ENCODE results near the gene YES1. TPM values are rescaled to one million over a fixed set of nuclear protein-coding genes. Genes with fewer than 3 reads are reported as not detected.
"Not testable (repeated sequence)": the region's sequence is repeated elsewhere in the genome, so short reads cannot be mapped to it uniquely, and the experiment has no call there.

Gene YES1
- total RNA-seq, 4 donors from 2014 or later: 49.4 to 128 (median 96.0) TPM

GRCh38 chr18:766550-766860 lies 45.5 kb downstream of the YES1 start:
- in situ Hi-C loops (cut with MboI; ENCODE audit: low pct_ligation_motif_present in 1 of 4, low pct_unique_long_range_greater_than_20kb in 1 of 4, low sequenced_read_pairs in 3 of 4): no loop called here
- Histone ChIP-seq H3K27ac (no peak overlapping the region), H3K4me1 (peaks cover 0 to 6% (median 2%) of the 10 kb centered on the region in 4 donors), H3K36me3 (no peaks in the 10 kb centered on the region), H3K9me3 (no peaks in the 10 kb centered on the region), H3K27me3 (no peaks in the 10 kb centered on the region), H3K4me3 (no peak overlapping the region)
- WGBS, 2 donors (ENCODE audit: low coverage in 1 of 2): 64 to 95% methylated on average over 1 of the region's 1 CpG
- TF ChIP-seq CTCF (IDR thresholded peaks at IDR 0.05): no peak
- TF ChIP-seq POLR2A (IDR thresholded peaks at IDR 0.05): no peak
- TF ChIP-seq POLR2AphosphoS5 (IDR thresholded peaks at IDR 0.05): no peak
- TF ChIP-seq EP300 (IDR thresholded peaks at IDR 0.05; ENCODE audit: low read depth): no peak
- intact Hi-C loops (cut with DNase I; ENCODE audit: low total_unique reads): no loop called here
- no peak for DNase-seq

GRCh38 chr18:765764-766549 lies 46.1 kb downstream of the YES1 start:
- TF ChIP-seq POLR2A (IDR thresholded peaks at IDR 0.05) (no peak), POLR2AphosphoS5 (IDR thresholded peaks at IDR 0.05) (no peak), CTCF (IDR thresholded peaks at IDR 0.05) (no peak), EP300 (IDR thresholded peaks at IDR 0.05; ENCODE audit: low read depth) (no peak)
- no peak for DNase-seq
- Histone ChIP-seq H3K4me1 (peaks cover 0 to 6% (median 2%) of the 10 kb centered on the region in 4 donors), H3K4me3 (no peak overlapping the region), H3K36me3 (no peaks in the 10 kb centered on the region), H3K9me3 (no peaks in the 10 kb centered on the region), H3K27me3 (no peaks in the 10 kb centered on the region), H3K27ac (no peak overlapping the region)
- in situ Hi-C loops (cut with MboI; ENCODE audit: low pct_ligation_motif_present in 1 of 4, low pct_unique_long_range_greater_than_20kb in 1 of 4, low sequenced_read_pairs in 3 of 4) (no loop called here), intact Hi-C loops (cut with DNase I; ENCODE audit: low total_unique reads) (no loop called here)
- 64 to 67% methylated on average over 7 of the region's 7 CpGs for WGBS, 2 donors (ENCODE audit: low coverage in 1 of 2)

- H3K4me1 ChIP-seq; H3K9me3 ChIP-seq; DNase-seq; H3K36me3 ChIP-seq; H3K27ac ChIP-seq; intact Hi-C loops (cut with DNase I; ENCODE audit: low total_unique reads); H3K27me3 ChIP-seq; in situ Hi-C loops (cut with MboI; ENCODE audit: low pct_ligation_motif_present in 1 of 4, low pct_unique_long_range_greater_than_20kb in 1 of 4, low sequenced_read_pairs in 3 of 4); H3K4me3 ChIP-seq: not testable (repeated sequence)
- 94 to 100% methylated on average over 3 to 4 of the region's 4 CpGs for WGBS, 2 donors (ENCODE audit: low coverage in 1 of 2)
These were observed 52.2 kb downstream of the YES1 start for GRCh38 chr18:759864-760263.

GRCh38 chr18:755506-755905 lies 56.5 kb downstream of the YES1 start:
- Histone ChIP-seq H3K9me3 (no peaks in the 10 kb centered on the region), H3K27ac (no peak overlapping the region), H3K4me3 (no peak overlapping the region), H3K27me3 (no peaks in the 10 kb centered on the region), H3K4me1 (no peaks in the 10 kb centered on the region), H3K36me3 (no peaks in the 10 kb centered on the region)
- in situ Hi-C loops (cut with MboI; ENCODE audit: low pct_ligation_motif_present in 1 of 4, low pct_unique_long_range_greater_than_20kb in 1 of 4, low sequenced_read_pairs in 3 of 4) (no loop called here), intact Hi-C loops (cut with DNase I; ENCODE audit: low total_unique reads) (no loop called here)
- no peak for DNase-seq
- 36 to 72% methylated on average over 1 to 2 of the region's 2 CpGs for WGBS, 2 donors (ENCODE audit: low coverage in 1 of 2)
- TF ChIP-seq POLR2AphosphoS5 (IDR thresholded peaks at IDR 0.05) (no peak), CTCF (IDR thresholded peaks at IDR 0.05) (no peak)

- H3K4me3 ChIP-seq: no peak overlapping the region
- in situ Hi-C loops (cut with MboI; ENCODE audit: low pct_ligation_motif_present in 1 of 4, low pct_unique_long_range_greater_than_20kb in 1 of 4, low sequenced_read_pairs in 3 of 4): no loop called here
- no peaks in the 10 kb centered on the region for H3K36me3 ChIP-seq
- no peak overlapping the region for H3K27ac ChIP-seq
- TF ChIP-seq CTCF (IDR thresholded peaks at IDR 0.05): no peak
- TF ChIP-seq POLR2AphosphoS5 (IDR thresholded peaks at IDR 0.05): no peak
- TF ChIP-seq POLR2A (IDR thresholded peaks at IDR 0.05): no peak
- TF ChIP-seq EP300 (IDR thresholded peaks at IDR 0.05; ENCODE audit: low read depth): no peak
- DNase-seq: no peak
- no peaks in the 10 kb centered on the region for H3K9me3 ChIP-seq
- H3K27me3 ChIP-seq: no peaks in the 10 kb centered on the region
- 92 to 100% methylated on average over 1 of the region's 1 CpG for whole genome bisulfite sequencing, 2 donors (ENCODE audit: low coverage in 1 of 2)
- no peaks in the 10 kb centered on the region for H3K4me1 ChIP-seq
- intact Hi-C loops (cut with DNase I; ENCODE audit: low total_unique reads): no loop called here
These were observed 57.4 kb downstream of the YES1 start for GRCh38 chr18:754656-755055.

Data from transverse colon (tissue), 4 donors.